Hematopoietic multipotent progenitor cell treated with erythropoietin and hydrocortisone succinate and interleukin-3 and kit ligand, for 17 days (in vitro differentiated cells): Measurements from ENCODE around the gene PRKAG2.
"Not testable (repeated sequence)": the region's sequence is repeated elsewhere in the genome, so short reads cannot be mapped to it uniquely, and the experiment has no call there.

Source experiments
- DNase-seq: peaks from one replicate; pipeline ENCODE4 v3.0.0-alpha.2; 2015; ENCODE audit warnings: low spot score

Gene PRKAG2

GRCh38 chr7:151764056-151764920 is 112.6 kb downstream of the PRKAG2 start:
- no peak for DNase-seq

GRCh38 chr7:151763420-151763984 is 113.4 kb downstream of the PRKAG2 start:
- no peak for DNase-seq

GRCh38 chr7:151762583-151763245 is 114.2 kb downstream of the PRKAG2 start:
- no peak for DNase-seq

- DNase-seq = no peak
These were observed 115.0 kb downstream of the PRKAG2 start for GRCh38 chr7:151761957-151762356.

- no peak for DNase-seq
These were observed 115.7 kb downstream of the PRKAG2 start for GRCh38 chr7:151761231-151761630.

- peak; percentile 25 for DNase-seq
These were observed 117.3 kb downstream of the PRKAG2 start for GRCh38 chr7:151759591-151760042.

- no peak for DNase-seq
These were observed 118.0 kb downstream of the PRKAG2 start for GRCh38 chr7:151758622-151759540.

GRCh38 chr7:151757274-151757673 is 119.6 kb downstream of the PRKAG2 start:
- DNase-seq = no peak

GRCh38 chr7:151756866-151757265 is 120.0 kb downstream of the PRKAG2 start:
- DNase-seq = no peak

GRCh38 chr7:151756076-151756731 is 120.7 kb downstream of the PRKAG2 start:
- no peak for DNase-seq

GRCh38 chr7:151755131-151755801 is 121.6 kb downstream of the PRKAG2 start:
- DNase-seq = no peak

GRCh38 chr7:151754688-151755130 is 122.2 kb downstream of the PRKAG2 start:
- DNase-seq = no peak

- DNase-seq = peak; percentile 15
These were observed 122.7 kb downstream of the PRKAG2 start for GRCh38 chr7:151754142-151754590.

GRCh38 chr7:151752816-151753595 is 123.9 kb downstream of the PRKAG2 start:
- DNase-seq = no peak

- no peak for DNase-seq
These were observed 124.9 kb downstream of the PRKAG2 start for GRCh38 chr7:151752037-151752436.

- no peak for DNase-seq
These were observed 128.2 kb downstream of the PRKAG2 start for GRCh38 chr7:151748733-151749132.

- not testable (repeated sequence) for DNase-seq
These were observed 128.9 kb downstream of the PRKAG2 start for GRCh38 chr7:151748021-151748420.

- DNase-seq = no peak
These were observed 131.2 kb downstream of the PRKAG2 start for GRCh38 chr7:151745706-151746105.
